CD4-positive, alpha-beta T cell treated with Interleukin-4 for 1 hour (primary cell): Measurements from ENCODE around the gene FOXN3.
"Not testable (repeated sequence)": the region's sequence is repeated elsewhere in the genome, so short reads cannot be mapped to it uniquely, and the experiment has no call there.

Experiments used
- DNase-seq, 2 donors: peaks; one replicate each; pipeline ENCODE4 v3.0.0-alpha.2; 2020 to 2022

FOXN3 gene

GRCh38 chr14:89182326-89182725, 234.7 kb downstream of the FOXN3 start:
- DNase-seq: no peak

GRCh38 chr14:89180546-89180945, 236.5 kb downstream of the FOXN3 start:
- DNase-seq: no peak

GRCh38 chr14:89179891-89180404, 237.1 kb downstream of the FOXN3 start:
- DNase-seq: no peak

GRCh38 chr14:89178800-89179535, 238.1 kb downstream of the FOXN3 start:
- no peak for DNase-seq

- no peak for DNase-seq
These were observed 238.7 kb downstream of the FOXN3 start for GRCh38 chr14:89178376-89178775.

- DNase-seq: no peak
These were observed 240.9 kb downstream of the FOXN3 start for GRCh38 chr14:89175881-89176799.

GRCh38 chr14:89171628-89172027, 245.4 kb downstream of the FOXN3 start:
- DNase-seq: no peak

- no peak for DNase-seq
These were observed 245.9 kb downstream of the FOXN3 start for GRCh38 chr14:89171168-89171567.

GRCh38 chr14:89167705-89168104, 249.3 kb downstream of the FOXN3 start:
- DNase-seq: no peak

- no peak for DNase-seq
These were observed 250.4 kb downstream of the FOXN3 start for GRCh38 chr14:89166633-89167032.

- DNase-seq: peak; percentile 7 to 20
These were observed 251.5 kb downstream of the FOXN3 start for GRCh38 chr14:89165189-89166181.

- peak in 1 of 2 donors; percentile 18 for DNase-seq
These were observed 252.6 kb downstream of the FOXN3 start for GRCh38 chr14:89164168-89165073.

- DNase-seq: no peak
These were observed 253.9 kb downstream of the FOXN3 start for GRCh38 chr14:89163031-89163636.

- DNase-seq: no peak
These were observed 254.4 kb downstream of the FOXN3 start for GRCh38 chr14:89162586-89162985.

- DNase-seq: no peak
These were observed 256.6 kb downstream of the FOXN3 start for GRCh38 chr14:89160437-89160836.

GRCh38 chr14:89158701-89159100, 258.3 kb downstream of the FOXN3 start:
- DNase-seq: no peak

- not testable (repeated sequence) for DNase-seq
These were observed 258.9 kb downstream of the FOXN3 start for GRCh38 chr14:89158104-89158503.

- DNase-seq: no peak
These were observed 261.5 kb downstream of the FOXN3 start for GRCh38 chr14:89155491-89155890.

- not testable (repeated sequence) for DNase-seq
These were observed 265.3 kb downstream of the FOXN3 start for GRCh38 chr14:89151693-89152092.

- no peak for DNase-seq
These were observed 270.8 kb downstream of the FOXN3 start for GRCh38 chr14:89146274-89146673.

- no peak for DNase-seq
These were observed 272.4 kb downstream of the FOXN3 start for GRCh38 chr14:89144642-89145041.
